B cell (primary cell): ENCODE data around the gene ZNF625.

Experiments
- CTCF ChIP-seq: fragments of 200-600 bp; IDR thresholded peaks from one replicate; pipeline ENCODE4 v1.8.0; 2022; ENCODE audit warnings: antibody characterized with exemption, mild to moderate bottlenecking
- EZH2 ChIP-seq: IDR thresholded peaks from 2 replicates; pipeline ENCODE4 v1.6.1; 2012; ENCODE audit warnings: borderline replicate concordance, low read depth, mild to moderate bottlenecking, moderate library complexity, low read length; ENCODE audit not compliant: insufficient read depth, poor library complexity, severe bottlenecking

GRCh38 chr19:12141405-12141736 is 15.2 kb downstream of the ZNF625 start:
- TF ChIP-seq CTCF (peak; percentile 64), EZH2 (no peak)
